LNCAP (cell line): ENCODE measurements around the gene ZFYVE1.
A peak's percentile ranks its signal among the peaks of the same experiment; 100 is the strongest.

Source experiments
- TF ChIP-seq, protein P1 (sequence below): fragments of 450-650 bp; IDR thresholded peaks from 2 replicates; pipeline ENCODE4 v1.5.1; 2017; ENCODE audit warnings: mild to moderate bottlenecking

The ZFYVE1 gene

DNA sequence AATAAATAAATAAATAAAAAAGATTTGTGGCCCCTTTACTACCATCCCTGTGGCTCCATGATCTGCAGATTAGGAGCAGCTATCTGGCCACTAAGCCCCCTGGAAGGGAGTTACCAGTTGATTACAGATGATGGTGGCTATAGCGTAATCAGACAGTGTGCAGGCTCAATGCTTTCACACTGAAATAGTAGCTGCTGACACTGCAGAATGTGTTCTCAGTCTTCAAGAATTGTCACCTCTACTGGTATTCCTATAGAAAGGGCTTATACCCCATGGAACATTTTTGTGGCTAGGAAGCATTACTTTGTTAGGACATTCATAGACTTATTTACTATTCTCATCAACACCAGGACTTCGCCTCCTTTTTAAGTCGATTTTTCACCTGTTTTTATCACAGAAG lies 69.7 kb downstream of the ZFYVE1 start:
- TF ChIP-seq, protein P1, sequence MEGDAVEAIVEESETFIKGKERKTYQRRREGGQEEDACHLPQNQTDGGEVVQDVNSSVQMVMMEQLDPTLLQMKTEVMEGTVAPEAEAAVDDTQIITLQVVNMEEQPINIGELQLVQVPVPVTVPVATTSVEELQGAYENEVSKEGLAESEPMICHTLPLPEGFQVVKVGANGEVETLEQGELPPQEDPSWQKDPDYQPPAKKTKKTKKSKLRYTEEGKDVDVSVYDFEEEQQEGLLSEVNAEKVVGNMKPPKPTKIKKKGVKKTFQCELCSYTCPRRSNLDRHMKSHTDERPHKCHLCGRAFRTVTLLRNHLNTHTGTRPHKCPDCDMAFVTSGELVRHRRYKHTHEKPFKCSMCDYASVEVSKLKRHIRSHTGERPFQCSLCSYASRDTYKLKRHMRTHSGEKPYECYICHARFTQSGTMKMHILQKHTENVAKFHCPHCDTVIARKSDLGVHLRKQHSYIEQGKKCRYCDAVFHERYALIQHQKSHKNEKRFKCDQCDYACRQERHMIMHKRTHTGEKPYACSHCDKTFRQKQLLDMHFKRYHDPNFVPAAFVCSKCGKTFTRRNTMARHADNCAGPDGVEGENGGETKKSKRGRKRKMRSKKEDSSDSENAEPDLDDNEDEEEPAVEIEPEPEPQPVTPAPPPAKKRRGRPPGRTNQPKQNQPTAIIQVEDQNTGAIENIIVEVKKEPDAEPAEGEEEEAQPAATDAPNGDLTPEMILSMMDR, result no peak

DNA sequence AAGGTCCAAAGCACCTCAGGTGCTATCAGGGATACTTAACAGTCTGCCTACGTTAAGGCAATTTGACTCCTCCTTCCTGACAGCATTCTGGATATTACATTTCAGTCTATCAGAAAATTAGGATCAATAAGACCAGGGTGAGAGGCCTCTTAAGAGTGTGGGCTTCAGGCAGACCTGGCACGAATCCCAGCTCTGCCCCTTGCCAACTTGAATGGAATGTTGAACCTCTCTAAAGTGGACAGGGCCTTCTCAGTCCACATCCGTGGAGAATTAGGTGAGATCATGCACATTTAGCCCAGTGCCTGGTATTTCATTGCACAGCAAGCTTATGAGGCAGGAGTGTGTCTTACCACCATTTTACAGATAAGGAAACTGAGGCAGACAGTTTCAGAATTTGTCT lies 74.7 kb downstream of the ZFYVE1 start:
- TF ChIP-seq, protein P1, result no peak

DNA sequence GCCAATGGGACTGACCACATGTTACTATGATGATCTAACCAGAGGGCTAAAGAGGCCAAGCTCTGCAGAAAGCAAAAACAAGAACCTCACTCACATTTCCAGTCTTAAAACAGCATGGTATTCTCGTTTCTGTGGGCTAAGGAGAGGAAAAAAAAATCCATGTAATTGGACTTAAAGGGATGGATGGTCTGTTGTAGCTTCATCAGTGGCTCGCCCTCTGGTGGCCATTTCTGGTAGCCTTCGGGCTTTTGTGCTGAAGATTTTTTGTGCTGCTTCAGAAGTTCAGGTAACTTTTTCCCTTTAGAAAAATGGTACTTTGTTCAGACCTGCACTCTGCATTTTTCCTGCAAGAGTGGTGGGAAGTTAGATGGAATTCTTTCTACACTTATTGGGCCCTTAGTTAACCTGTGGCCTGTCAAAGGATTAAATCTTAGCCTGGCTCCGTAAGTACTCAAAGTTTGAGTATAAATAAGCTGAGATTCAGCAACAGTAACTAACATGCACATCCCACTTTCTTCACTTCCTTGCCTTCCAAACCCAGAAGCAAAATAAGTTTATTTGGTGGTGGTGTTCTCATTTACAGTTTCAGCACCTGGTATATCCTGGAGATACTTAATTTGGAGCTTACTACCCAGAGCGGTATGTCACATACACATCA lies 78.3 kb downstream of the ZFYVE1 start:
- TF ChIP-seq, protein P1, result peak; percentile 94

DNA sequence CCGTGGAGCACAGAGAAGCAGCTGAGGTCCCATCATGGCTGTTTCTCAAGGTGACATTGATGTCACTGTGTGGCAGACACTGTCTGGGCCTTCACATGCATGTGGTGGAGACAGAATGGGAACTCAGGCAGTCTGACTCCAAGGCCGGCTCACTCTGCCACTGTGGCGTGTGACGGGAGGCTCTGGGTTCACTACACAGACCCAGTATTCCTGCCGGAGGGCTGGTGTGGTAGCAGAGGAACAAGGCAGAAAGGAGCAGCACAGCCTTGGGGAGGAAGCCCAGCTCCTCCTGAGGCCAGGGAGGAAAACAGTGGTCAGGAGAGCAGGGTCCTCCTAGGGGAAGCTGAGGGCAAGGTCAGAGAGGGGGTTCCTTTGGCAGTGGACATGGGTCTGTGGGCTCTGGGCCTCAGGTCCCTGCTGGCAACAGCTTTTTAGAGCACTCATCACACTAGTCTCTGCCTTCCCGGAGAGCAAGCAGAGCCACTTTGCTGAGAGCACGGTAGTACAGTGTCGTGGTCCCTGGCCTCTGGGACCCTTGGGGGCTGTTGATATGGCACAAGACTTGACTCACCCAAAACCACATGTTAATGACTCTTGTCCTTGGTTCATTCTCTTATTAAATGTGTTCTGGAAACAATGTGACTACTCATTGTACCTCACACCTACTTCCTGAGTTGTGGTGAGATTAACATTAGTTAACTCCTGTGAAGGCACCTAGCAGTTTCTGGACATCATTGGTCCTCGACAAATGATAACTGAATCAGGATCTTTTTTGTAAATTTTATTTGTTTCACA lies 79.3 kb downstream of the ZFYVE1 start:
- TF ChIP-seq, protein P1, result no peak

DNA sequence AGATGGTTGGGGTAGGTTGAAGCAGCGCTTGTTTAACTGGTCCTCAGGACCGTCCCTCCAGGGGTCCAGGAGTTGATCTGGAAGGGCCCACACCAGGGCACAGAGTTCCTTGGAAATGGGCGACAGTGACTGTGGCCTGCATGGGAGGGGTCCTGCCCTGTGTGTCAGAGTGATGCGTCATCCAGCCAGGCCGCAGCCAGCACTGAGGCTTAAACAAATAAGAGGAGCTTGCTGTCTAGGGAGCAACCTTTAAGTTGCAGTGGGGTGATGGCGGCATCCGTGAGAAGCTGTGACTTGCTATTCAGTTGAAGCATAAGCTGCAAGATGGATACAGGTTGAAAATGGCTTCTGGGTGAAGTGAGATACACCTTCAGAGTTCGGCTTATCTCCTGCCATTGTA lies 80.4 kb downstream of the ZFYVE1 start:
- TF ChIP-seq, protein P1, result no peak

DNA sequence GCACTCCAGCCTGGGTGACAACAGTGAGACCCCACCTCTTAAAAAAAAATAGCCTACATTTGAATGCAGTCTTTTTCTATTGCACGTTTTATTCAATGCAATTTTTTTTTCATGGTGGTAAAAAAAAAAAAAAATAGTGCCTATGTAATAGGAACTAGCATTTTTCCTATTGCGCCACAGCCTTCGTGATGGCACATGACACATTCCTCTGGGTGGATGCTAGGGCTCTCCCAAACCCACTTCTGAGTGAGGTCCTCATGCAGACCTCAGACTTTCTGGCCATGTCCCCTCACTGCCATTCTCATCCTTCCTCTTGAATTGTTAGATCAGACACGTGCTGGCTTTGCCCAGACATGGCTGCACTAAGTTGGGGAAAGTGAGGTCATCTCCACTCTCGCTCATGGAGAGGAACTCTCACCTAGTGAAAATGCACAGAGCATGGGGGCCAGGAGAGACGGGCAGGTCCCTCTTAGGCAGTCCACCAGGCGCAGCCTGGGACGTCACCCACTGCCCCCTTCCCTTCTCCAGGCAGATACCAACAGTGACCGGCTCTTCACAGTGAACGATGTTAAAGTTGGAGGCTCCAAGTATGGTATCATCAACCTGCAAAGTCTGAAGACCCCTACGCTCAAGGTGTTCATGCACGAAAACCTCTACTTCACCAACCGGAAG lies 81.4 kb downstream of the ZFYVE1 start:
- TF ChIP-seq, protein P1, result no peak

DNA sequence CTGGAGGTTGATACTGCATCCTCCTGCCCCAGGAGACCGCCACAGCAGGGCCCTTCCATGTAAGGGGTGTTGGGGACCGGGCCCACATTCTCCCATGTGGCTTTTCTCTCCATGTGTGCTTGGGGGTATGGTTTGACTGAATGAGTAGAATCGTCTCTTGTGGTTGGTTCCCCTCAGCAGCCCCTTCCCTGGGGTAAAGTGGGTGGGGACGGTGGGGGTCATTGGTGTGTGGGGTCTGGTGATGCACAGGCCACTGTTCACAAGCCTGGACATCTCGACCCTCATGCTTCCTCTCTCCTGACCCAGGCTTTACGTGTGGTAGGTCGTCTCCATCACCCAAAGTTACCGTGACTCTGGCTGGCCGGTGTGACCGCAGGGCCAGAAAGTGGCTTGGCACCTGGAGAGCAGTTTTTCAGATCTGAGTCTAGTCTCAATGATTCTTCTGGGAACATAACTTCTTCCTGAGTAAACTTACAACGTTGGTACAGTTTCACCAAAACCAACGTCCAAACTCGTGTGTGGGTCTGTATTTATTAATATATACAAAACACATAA lies 83.0 kb downstream of the ZFYVE1 start:
- TF ChIP-seq, protein P1, result no peak
